Left lobe of liver (tissue), 2 donors: Measurements from ENCODE around the gene RFXANK. TPM values are rescaled to one million over a fixed set of nuclear protein-coding genes. Genes with fewer than 3 reads are reported as not detected.
"Not testable (repeated sequence)": the region's sequence is repeated elsewhere in the genome, so short reads cannot be mapped to it uniquely, and the experiment has no call there.

ENCODE experiments used
- ATAC-seq: fragments of 200-7000 bp; cut with Tn5 transposase; one replicate; pipeline ENCODE4 v1.9.1; 2020; ENCODE audit warnings: mild to moderate bottlenecking, moderate library complexity
- DNase-seq: peaks from one replicate; pipeline ENCODE4 v3.0.0-alpha.2; 2020; ENCODE audit warnings: low spot score
- total RNA-seq: library from RNA; stranded (reverse); gene quantifications from one replicate; pipeline ENCODE4 v1.2.1, GENCODE V29; 2021
- donor health status: DM: no; HTN: no; CAD: no; lungs with moderate emphysema.
- donor health status: DM: no; HTN: yes; CAD: no.

Gene RFXANK
- total RNA-seq, 1 donor from 2014 or later: 20.8 TPM

- DNase-seq (no peak), ATAC-seq (no peak)
Observed at GRCh38 chr19:19204181-19204580, 12.1 kb downstream of the RFXANK start.

DNA sequence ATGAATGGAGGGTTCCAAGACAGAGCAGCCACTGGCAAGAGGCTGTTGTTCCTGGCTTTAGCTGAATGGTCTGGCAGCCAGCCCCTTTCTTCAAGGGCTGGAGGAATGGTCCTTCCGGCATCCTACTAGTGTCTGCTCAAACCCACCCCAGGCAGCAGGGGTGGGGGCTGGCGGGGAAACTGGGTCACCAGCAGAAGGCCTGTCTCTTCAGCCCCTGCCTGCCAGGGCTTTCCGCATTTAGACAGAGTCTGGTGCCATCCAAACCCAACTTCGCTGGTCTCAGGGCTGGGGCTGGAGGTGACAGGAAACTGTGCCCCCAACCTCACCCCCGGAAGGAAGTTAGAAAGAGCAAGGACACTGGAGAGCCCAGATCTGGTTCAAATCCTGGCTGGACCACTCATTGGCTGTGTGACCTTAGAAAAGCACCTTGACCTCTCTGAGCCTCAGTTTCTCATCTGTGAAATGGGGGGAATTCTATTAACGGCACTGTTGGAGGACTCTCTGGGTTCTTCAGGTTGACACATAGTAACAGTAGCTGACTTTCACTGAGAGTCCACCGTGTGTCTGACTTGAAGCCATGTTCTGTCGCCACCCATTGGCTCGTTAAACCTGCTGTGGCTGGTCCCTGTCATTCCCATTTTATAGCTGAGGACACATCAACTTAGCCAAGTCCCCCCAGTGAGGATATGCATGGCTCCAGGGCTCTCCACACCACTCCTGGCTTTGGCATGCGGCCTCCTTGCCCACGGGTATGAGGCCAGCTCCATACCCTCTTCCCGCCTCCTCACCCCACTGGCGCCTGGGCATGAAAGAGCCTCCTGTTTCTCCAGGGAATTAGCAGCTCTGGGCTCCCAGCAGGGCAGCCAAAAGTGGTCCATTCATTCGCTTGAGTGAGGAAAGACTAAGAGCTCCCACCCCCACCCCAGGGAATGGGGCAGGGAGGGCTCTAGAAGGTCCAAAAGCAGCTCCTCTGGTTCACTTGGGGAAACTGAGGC is 13.7 kb downstream of the RFXANK start:
- DNase-seq: no peak
- ATAC-seq: no peak

- DNase-seq: no peak
- ATAC-seq: no peak
Observed at GRCh38 chr19:19206938-19207337, 14.9 kb downstream of the RFXANK start.

DNA sequence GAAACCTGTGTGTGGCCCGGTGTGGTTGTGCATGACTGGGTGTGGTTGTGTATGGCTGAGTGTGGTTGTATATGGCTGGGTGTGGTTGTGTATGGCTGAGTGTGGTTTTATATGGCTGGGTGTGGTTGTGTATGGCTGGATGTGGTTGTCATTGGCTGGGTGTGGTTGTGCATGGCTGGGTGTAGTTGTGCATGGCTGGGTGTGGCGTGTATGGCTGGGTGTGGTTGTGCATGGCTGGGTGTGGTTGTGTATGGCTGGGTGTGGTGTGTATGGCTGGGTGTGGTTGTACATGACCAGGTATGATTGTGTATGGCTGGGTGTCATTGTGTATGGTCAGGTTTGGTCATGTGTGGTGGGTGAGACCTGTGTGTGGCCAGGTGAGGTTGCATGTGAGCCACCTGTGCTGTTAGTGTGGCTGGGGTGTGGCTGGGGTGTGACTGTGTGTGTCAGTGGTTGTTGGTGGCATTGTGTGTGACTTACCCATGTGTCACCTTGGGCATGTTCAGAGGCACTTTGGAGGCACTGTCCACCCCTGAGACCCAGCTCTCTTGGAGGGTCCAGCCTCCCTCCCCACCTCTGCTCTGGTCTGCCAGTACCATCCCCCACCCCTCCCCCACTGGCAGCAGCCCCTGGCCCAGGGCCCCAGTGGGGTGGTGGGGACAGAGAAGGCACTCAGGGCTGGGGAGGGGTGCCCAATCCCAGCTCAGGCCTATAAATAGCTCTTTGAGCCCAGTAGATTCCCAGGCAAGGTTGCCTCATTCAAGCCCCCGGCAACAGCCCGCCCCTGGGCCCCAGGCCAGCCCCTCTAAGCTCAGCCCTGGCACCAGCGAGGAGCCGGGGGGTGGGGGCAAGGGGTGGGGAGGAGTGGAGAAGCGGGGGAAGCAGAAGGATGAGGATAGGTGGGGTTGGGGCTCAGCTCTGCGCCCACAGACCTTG is 15.8 kb downstream of the RFXANK start:
- ATAC-seq (no peak), DNase-seq (no peak)

- ATAC-seq (no peak), DNase-seq (no peak)
Observed at GRCh38 chr19:19209372-19209771, 17.3 kb downstream of the RFXANK start.

DNA sequence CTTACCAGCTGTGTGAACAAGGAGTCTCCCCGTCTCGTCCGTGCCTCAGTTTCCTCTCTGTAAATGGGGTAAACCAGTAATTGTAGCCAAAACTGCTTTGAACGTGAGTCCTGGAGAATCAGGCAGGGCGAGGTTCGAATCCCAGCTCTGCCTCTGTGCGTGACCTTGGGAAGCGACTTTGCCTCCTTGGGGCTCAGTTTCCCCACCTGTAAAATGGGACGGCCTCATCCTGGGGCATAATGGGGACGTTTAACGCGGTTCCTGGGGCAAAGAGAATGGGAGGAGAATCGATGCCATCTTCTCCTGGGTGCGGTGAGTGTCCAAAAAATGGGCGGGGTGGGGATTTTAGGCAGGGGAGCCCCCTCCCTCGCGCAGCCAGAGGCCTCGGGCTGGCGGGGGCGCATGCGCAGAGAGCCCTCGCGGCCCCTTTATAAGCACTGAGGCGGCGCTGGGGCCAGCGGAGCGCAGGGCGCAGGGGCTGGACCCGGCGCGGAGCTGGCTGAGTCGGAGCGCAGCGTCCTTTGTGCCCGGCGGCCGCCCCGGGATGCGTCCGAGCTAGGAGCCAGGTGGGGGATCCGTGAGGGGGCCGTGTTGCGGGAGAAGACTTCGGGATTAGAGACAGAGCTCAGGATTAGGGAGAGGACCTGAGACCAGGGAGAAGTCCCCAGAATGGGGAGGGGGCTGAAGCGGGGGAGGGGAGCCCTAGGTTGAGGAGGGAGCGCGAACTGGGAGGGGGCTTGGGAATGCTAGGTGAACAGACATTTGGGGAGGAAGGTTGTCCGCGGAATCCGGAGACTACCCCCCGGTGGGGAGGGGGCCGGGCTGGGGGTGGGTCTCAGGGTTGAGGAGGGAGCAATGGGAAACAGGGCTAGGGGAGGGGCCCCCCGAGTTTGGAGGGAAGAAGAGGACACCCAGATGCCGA is 19.7 kb downstream of the RFXANK start, which contains the start of gene NCAN:
Gene NCAN (plus strand): TSS at position 460 of the 922 bp plus-strand sequence. CDS start 4,996 bp downstream, outside the sequence.
- no peak for ATAC-seq
- no peak for DNase-seq

GRCh38 chr19:19212916-19213315 is 20.9 kb downstream of the RFXANK start:
- no peak for DNase-seq
- no peak for ATAC-seq

GRCh38 chr19:19213426-19214158 is 21.5 kb downstream of the RFXANK start:
- no peak for DNase-seq
- ATAC-seq: no peak

GRCh38 chr19:19214159-19214490 is 22.1 kb downstream of the RFXANK start:
- ATAC-seq: no peak
- no peak for DNase-seq

- peak; percentile 78 for ATAC-seq
- no peak for DNase-seq
Observed at GRCh38 chr19:19214892-19215291, 22.8 kb downstream of the RFXANK start.

GRCh38 chr19:19215792-19216191 is 23.7 kb downstream of the RFXANK start:
- DNase-seq (no peak), ATAC-seq (no peak)

- ATAC-seq (no peak), DNase-seq (no peak)
Observed at GRCh38 chr19:19217099-19217498, 25.0 kb downstream of the RFXANK start.

DNA sequence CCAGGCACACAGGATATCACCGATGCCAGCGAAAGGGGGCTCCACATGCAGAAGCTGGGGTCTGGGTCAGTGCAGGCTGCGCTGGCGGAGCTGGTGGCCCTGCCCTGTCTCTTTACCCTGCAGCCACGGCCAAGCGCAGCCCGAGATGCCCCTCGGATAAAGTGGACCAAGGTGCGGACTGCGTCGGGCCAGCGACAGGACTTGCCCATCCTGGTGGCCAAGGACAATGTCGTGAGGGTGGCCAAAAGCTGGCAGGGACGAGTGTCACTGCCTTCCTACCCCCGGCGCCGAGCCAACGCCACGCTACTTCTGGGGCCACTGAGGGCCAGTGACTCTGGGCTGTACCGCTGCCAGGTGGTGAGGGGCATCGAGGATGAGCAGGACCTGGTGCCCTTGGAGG is 26.9 kb downstream of the RFXANK start:
- no peak for DNase-seq
- no peak for ATAC-seq

GRCh38 chr19:19221000-19221399 is 28.9 kb downstream of the RFXANK start:
- not testable (repeated sequence) for ATAC-seq, DNase-seq

GRCh38 chr19:19223060-19223459 is 31.0 kb downstream of the RFXANK start:
- DNase-seq: no peak
- no peak for ATAC-seq

DNA sequence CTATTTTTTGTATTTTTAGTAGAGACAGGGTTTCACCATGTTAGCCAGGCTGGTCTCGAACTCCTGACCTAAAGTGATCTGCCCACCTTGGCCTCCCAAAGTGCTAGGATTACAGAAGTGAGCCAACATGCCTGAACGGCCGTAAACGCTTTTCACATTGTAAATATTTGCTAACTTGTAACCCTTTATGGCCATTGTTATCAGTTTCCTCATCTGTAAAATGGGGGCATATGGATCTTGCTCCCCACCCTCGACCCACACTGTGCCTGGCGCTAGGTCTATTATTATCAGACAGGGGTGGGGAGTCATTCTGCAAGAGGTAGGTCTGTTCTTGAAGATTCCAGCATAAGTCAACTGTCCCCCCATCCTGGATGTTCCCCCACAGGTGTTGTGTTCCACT is 31.6 kb downstream of the RFXANK start:
- DNase-seq: no peak
- ATAC-seq: no peak

DNA sequence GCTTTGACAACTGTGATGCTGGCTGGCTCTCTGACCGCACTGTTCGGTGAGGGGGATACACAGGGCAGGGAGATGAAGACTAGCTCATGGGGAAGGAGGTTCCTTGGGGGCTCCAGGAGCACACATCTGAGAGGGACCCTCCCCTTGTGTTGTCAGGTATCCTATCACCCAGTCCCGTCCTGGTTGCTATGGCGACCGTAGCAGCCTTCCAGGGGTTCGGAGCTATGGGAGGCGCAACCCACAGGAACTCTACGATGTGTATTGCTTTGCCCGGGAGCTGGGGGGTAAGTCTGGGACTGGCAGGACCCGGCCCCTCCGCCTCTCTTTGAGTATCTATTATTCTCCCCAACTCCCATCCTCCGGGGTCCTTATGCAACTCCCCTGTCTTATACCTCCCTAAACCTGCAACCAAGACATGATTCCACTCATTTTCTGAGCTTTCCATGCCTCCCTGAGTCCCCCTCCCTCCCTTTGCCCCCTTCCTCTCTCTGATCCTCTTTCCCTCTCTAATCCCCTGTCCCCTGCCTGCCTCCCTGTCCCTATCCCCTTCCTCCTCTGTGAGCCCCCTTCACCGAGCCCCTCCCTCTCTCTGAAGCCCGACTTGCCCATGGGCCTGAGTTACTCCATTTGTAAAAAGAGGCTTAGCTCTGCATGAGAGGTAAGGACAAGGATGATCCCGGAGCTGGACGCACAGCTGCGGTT is 32.2 kb downstream of the RFXANK start:
- DNase-seq: no peak
- no peak for ATAC-seq

DNA sequence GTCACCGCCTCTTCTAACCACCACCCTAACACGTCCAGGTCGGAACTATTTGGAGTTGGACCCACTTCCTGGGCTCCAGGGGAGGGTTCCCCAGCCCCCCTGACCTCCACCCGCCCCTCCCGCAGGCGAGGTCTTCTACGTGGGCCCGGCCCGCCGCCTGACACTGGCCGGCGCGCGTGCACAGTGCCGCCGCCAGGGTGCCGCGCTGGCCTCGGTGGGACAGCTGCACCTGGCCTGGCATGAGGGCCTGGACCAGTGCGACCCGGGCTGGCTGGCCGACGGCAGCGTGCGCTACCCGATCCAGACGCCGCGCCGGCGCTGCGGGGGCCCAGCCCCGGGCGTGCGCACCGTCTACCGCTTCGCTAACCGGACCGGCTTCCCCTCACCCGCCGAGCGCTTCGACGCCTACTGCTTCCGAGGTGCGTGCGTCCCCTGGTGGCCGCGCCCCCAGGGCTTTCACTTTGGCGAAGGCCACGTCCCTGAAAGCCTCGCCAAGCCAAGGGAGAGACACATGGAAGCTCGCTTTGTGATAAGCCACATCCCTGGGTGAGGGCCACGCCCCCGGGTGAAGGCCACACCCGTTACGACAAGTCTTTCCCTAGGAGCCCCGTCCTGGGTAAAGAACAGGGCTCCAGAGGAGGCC is 32.9 kb downstream of the RFXANK start:
- ATAC-seq (peak; percentile 75), DNase-seq (peak; percentile 78)

DNA sequence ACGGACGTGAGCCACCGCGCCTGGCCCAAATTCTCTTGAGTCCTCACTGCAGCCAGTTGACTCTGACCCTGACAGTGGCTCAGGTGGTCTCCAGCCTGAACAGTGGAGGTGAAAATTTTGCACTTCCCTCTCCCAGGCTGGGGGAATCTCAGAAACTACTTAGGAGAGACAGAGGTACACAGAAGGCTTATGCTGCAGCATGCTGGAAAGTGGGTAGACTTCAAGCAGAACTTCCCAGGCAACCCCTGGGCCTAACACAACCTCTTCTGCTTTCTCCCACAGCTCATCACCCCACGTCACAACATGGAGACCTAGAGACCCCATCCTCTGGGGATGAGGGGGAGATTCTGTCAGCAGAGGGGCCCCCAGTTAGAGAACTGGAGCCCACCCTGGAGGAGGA is 34.1 kb downstream of the RFXANK start:
- DNase-seq: no peak
- ATAC-seq: no peak
